HS-5 (cell line): ENCODE measurements around the gene ZFYVE28.

Experiments used
- DNase-seq: peaks from one replicate; pipeline ENCODE4 v3.0.0-alpha.2; 2012; ENCODE audit warnings: low read depth

Gene ZFYVE28

DNA sequence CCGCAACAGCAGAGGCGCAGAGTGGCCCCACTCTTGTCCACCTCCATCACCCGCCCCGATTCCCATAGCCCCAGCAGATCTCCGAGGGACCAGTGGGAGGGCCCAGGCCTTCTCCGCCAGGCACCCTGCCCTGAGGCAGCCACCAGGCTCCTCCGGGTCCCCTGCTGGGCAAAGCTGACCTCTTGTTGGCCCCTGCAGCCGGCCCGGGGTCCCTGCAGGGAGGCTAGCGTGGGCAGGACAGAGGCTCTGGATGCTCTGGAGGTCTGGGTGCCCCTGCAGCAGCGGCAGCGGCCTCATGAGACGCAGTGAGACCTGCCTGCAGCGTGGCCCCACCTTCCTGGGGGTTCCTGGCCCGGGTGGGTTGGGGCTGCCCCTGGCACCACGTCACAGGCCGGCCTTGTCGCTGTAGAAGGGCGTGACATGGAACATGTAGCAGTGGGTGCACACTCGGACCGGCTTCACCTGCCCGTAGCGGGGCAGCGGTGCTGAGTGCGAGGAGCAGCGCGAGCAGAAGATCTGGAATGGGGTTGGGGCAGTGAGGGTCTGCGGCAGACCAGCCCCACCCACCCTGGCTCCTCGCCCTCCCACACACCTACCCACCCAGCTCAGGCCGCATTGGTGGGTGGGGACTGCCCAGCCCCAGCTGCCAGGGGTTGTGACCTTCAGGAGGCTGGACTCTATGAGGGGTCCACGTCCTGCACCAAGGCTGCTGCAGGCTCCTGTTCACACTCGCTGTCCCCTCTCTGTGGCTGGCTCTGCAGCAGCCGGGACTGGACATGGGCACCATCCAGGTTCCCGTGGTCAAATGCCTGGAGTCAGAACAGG, 147.9 kb downstream of the ZFYVE28 start:
- no peak for DNase-seq

- DNase-seq: no peak
These were observed 148.8 kb downstream of the ZFYVE28 start for GRCh38 chr4:2269618-2270163.

DNA sequence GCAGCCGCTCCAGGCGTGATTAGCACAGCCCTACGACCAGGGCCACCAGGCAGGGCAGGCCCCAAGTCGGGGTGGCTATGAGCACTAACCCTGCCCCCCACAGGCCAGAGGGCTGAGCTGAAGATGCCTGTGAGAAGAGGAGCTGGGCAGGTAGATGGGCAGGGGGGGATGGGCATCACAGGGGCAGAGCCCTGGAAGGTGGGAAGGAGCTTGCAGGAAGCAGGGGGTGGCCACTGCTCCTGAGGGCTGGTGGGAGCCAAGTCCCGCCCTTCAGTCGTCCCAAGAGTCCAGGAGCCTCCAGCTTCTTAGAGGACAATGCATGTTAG, 149.3 kb downstream of the ZFYVE28 start:
- DNase-seq: no peak

DNA sequence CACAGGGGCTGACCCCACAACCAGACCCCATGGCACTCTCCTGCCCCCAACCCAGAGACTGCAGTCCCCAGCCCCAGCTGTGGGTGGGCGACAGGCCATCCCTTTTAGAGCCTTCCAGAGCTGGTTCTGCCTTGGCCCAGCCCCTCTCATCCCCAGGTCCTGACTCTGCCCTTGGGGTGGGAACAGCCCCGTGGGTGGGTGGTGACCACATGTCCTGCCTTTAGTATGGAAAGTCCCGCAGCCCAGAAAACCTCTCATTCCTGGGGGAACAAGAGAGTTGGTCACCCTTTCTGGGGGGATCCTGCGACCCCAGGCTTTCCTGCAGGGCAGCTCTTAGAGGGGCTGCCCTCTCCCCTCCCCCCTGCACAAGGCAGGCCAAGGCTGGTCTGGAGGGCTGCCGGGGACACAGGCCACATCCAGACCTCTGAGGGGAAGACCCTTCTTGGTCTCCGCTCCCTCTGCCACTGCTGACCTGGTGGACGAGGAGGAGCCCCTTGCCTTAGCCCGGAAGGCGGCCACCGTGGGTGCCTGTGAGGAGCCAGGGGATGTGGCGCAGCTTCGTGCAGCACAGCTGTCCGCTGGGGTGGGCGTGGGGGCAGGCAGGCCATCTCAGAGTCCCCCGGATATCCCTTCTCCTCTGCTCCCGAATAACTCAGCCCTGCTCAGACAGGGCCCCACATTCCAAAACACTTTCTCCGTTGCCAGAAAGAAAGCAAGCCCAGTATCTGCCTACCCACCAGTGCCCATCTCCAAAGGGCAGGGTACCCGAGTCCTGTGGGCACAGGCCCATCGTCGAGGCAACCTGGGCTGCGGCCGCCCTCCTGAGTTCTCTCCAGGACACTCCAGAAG, 149.9 kb downstream of the ZFYVE28 start:
- no peak for DNase-seq

GRCh38 chr4:2267841-2268240, 150.6 kb downstream of the ZFYVE28 start:
- no peak for DNase-seq

GRCh38 chr4:2267320-2267811, 151.1 kb downstream of the ZFYVE28 start:
- no peak for DNase-seq

DNA sequence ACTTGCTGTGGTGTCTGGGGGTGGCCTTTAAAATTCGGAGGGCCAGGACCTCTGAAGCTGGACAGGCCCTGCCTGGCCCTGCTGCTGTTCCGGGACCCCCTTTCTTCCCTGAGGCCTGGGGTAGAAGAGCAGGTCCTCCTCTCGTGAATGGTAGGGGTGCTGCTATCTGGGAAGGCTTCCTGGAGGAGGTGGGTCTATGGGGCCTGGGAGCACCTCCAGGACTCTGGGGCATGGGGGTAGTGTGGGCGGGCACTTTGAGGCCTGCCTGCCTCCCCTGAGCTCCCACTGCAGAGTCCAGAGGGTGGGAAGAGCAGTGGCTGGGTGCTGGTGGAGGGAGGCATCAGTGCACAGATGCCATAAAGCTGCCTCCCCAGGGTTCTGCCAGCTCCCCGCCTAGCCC, 151.6 kb downstream of the ZFYVE28 start:
- no peak for DNase-seq

GRCh38 chr4:2266181-2266580, 152.3 kb downstream of the ZFYVE28 start:
- DNase-seq: no peak

- DNase-seq: no peak
These were observed 153.0 kb downstream of the ZFYVE28 start for GRCh38 chr4:2265113-2266110.

GRCh38 chr4:2264481-2265041, 153.9 kb downstream of the ZFYVE28 start:
- no peak for DNase-seq

GRCh38 chr4:2263926-2264321, 154.5 kb downstream of the ZFYVE28 start:
- DNase-seq: no peak

DNA sequence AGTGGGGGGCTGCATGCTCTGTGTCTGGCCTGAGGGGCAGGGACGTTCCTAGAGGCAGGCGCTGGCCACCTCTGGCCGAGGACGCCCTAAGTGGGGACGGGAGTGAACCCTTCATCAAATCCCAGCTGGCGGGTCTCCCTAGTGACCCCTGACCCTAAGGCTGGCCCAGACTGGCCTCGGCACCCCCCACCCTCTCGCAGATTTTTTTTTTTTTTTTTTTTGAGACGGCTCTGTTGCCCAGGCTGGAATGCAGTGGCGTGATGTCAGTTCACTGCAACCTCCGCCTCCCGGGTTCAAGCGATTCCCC, 155.5 kb downstream of the ZFYVE28 start:
- no peak for DNase-seq

- DNase-seq: peak; percentile 94
These were observed 156.1 kb downstream of the ZFYVE28 start for GRCh38 chr4:2262145-2262943.

GRCh38 chr4:2261853-2262144, 156.6 kb downstream of the ZFYVE28 start, which contains the start of gene MXD4:
MXD4 (minus strand) TSS chr4:2262109; CDS start chr4:2261980, 129 bp downstream.
- DNase-seq: no peak

DNA sequence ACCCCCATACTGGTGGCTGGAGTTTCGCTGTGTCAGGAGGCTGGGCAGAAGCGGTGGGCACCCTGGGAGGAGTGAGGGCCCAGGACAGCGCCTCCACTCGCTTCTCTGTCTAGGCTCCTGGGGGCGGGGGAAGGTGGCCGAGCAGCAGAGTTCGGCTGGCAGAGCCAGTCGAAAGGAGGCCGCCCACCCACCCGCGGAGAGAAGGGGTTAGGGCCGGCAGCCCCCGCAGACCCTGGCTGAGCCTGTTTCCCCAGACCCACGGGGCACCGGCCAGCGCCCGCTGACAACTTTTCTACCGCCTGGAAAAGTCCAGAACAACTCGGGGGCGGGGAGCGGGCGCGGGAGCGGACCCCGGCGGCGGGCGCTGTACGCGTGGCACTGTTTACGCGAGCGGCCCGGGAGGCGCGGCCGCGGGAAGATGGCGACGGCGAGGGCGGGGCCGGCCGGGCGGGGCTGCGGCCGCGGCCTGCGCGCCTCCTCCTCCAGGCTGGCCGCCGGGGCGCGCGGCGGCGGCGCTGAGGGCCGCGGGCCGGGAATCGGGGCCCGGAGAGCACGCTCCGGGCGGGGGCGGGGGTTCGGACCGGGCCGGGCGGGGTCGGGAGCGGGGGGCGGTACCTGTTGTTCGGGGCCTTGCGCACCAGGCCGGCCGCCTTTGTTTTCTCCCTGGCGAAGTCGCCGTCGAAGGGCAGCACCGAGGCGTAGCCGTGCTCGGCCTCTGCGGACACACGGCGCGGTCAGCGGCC, 157.2 kb downstream of the ZFYVE28 start:
- DNase-seq: no peak

GRCh38 chr4:2260344-2261109, 157.9 kb downstream of the ZFYVE28 start:
- DNase-seq: no peak

DNA sequence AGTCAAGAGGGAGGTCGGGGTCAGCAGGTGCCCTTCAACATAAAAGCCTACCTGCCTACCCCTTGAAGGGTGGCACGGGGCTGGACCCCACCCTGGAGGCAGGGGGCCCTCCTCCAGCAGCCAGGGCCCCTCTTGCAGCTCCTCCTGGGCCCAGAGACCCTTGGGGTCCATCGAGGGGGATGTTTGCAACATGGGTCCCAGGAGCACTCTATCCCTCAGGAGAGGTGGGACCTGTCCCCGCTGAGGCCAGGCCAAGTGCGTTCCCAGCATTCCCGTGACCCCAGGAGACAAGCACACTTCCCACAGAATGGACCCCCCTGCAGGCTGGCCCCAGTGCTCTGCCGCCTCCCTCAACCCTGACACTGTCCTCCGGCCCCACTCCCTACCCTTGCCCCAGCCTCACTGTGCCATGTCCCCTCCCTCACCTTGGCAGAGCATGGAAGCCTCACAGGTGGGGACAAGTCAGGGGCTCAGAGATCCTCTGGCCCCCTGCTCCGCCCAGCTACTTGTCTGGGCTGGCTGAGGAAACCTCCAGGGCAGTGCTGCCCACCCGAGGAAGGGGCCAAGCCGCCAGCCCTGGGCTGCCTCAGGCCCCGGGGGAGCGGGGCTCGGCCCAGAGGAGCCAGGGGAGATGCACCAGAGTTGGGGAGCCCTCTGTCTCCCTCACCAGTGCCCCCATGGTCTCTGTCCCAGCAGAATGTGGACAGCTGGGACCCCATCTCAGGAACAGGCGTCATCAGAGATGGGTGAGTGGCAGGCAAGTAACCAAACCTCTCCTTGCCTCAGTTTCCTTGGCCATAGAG, 158.7 kb downstream of the ZFYVE28 start:
- DNase-seq: no peak

GRCh38 chr4:2259036-2259540, 159.4 kb downstream of the ZFYVE28 start:
- no peak for DNase-seq
